Measurements from ENCODE around the gene COG6.

The COG6 gene

DNA sequence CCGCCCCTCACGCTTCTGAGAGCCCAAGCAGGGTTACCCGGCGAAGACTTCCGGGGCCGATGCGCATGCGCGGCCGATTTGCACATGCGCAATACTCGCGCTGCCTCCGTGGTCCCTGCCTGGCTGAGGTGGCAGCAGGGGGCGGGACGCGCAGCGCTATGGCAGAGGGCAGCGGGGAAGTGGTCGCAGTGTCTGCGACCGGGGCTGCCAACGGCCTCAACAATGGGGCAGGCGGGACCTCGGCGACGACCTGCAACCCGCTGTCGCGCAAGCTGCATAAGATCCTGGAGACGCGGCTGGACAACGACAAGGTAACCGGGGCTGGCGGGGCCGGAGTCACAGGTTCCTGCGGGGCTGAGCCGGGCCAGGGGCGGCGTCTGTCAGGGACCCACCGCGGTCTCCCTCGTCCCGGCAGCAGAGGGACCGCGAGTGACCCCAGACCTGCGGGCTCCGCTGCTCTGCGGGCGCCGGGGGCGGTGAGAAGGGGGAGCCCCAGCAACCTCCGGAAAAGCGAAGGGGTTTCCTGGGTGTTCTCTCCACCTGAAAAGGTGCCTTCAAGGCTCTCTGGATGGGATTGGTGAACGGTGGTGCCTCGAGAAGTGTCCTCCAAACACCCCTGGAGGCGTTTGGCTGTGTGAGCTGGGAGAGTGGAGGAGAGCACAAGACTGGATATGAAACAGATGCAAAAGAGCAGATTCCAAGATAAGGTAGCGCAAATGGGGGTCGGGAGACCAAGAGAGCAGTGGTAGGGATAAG, at the start of gene COG6:
TSS of gene COG6 (plus strand) at position 94 of the 756 bp plus-strand sequence. CDS start at position 159, 65 bp downstream.
- DNase-seq (ENCODE audit: low read depth), result peak; percentile 94

DNA sequence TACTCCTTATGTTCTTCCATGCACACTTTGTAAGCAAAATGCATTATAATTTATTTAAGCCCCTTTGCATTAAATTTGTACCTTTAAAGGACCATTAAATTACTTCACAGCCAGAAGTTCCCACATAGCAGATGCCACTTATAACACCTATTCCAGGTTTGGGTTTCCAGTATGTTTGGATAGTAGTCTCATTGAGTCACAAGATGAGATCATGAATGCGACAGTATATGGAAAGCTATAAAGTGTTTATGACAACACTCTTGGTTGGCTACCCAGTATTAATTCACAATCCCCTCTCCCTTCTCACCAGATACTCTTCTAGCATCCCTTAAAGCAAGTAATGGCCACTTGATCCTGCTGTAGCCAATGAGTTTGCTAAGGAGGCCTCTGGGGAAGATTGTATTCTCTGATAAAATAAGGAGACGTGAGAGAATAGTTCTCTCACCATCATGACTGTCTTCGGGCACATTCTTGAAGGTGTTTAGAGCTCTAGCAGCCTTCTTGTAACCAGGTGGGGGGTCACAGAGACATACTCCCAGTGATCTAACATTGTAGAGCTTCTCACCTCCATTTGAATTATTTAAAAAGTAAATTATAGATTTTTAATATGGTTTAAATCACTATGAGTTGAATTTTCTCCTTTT, 49.7 kb upstream of the COG6 start:
- no peak for DNase-seq (ENCODE audit: low read depth)

DNA sequence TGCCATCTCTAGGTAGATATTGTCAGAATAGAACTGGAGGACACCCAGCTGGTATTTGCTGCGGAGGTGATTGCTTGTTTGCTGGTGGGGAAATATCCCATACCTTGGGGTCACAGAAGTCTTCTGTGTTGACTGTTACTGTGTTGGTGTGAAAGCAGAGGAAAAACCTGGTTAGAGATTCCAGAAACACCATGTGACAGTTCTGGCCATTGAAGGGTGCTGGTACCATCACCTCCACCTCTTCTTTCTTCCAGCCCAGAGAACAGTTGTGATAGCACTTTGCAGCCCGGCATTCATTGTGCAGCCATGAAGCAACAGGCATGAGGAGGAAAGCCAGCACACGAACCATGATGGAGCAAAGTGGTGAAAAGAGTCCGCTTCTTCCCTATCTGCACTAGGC, 47.6 kb upstream of the COG6 start:
- DNase-seq (ENCODE audit: low read depth), result no peak

DNA sequence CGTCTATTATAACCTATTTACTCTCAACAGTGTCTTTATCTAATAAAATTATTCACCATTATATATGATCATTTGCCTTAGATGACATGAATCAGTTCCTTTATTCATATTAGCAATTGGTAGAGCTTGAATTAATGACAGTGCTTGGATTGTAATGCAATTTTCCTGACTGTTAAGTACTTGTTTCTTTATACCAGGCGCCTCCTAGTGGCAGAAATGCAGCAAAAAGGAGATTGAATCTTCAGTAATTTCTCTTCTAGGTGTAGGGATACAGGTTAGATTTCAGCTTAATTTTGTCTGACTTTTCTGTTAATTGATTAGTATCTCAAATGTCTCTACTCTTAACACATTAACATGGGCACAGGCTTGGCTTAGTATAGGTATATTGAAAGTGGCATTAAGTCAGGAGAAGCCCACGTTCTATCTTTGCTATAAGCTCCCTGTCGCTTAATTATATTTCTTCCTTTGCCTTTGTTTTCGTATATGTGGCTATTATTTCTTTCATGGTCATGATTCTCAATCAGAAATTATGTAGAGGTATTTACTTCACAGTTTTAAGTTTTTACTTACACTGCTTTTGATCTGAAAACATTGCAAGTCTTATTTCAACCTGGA, 43.3 kb upstream of the COG6 start:
- DNase-seq (ENCODE audit: low read depth), result no peak

DNA sequence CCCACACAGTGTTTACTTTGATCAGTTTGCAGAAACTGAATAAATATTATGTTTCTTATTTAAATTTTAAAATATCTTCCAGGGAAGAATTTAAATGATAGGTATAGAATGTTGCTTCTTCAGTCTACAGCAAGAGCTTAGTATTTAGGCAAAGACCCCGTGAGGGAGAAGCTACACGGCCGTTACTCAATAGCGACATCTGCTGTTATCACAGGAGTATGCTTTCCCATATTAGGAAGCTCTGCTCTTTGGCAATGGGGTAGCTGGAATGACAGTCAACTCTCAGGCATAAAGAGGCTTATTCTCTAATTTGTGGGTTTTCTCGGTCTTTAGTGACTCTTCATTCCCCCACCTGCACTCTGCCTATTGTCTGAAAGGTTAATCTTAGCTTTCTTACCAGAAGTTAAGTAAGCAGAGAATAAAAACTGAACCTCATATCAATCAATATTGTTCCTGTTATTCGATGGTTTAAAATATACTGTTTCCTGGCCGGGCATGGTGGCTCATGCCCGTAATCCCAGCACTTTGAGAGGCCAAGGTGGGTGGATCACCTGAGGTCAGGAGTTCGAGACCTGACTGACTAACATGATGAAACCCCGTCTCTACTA, 39.3 kb upstream of the COG6 start:
- DNase-seq (ENCODE audit: low read depth), result no peak

DNA sequence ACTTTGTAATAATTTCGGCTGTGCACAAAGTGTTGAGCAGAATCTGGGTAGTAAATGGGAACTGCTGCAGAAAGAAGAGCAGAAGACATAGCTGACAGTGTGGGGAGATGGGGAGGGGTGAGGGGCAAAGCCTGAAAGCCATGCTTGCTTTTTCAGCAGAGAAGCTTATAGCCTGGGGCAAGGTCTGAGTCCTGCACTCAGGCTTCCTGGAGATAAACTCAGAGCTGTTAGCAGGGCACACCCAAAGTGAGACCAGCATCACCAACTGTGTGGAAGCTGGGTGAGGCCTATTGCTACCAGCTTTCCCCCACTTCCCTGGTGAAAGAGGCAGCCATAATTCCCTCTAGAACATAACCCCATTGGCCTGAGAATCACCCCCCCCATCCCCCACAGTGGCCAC, 36.9 kb upstream of the COG6 start:
- no peak for DNase-seq (ENCODE audit: low read depth)

DNA sequence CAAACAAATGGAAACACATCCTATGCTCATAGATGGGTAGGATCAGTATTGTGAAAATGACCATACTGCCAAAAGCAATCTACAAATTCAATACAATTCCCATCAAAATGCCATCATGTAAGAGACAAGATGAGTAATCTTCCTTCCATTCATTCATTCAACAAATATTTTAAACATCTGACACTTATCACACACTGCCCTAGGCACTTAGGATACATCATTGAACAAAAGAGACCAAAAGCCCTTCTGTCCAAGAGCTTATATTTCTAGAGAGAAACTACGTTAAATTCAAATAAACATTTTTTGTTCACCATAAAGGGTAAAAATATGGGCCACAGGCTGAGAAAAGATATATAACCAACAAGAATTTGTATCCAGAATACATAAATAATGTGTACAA, 32.0 kb upstream of the COG6 start:
- DNase-seq (ENCODE audit: low read depth), result no peak

DNA sequence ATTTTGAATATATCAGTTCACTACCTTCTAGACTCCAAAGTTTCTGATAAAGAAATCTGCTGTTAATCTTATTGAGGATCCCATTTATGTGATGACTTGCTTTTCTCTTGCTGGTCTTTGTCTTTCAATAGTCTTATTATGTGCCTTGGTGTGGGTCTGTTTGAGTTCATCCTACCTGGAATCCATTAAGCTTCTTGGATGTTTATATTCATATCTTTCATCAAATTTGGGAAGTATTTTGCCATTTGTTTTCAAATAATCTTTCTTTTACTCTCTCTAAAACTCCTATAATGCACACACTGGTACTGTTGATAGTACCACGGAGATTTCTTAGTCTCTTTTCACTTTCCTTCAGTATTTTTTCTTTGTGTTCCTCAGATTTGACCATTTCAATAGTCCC, 24.2 kb upstream of the COG6 start:
- no peak for DNase-seq (ENCODE audit: low read depth)

DNA sequence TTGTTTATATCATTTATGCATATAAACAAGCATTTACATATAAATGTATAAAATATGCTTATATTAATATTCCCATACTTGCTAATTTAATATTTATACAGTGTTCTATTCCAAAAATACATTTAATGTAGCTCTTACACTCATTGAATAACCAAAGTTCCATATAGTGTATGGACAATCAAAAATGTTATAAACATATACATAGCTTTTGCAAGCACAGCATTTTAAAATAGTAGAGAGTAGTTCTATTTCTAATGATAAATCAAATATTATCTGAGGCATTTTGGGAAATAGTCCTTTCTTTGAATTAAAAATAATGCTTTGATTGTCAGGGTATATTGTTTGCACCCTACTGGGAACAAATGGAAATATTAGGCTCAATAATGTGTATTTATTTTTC, 22.5 kb upstream of the COG6 start:
- DNase-seq (ENCODE audit: low read depth), result no peak

DNA sequence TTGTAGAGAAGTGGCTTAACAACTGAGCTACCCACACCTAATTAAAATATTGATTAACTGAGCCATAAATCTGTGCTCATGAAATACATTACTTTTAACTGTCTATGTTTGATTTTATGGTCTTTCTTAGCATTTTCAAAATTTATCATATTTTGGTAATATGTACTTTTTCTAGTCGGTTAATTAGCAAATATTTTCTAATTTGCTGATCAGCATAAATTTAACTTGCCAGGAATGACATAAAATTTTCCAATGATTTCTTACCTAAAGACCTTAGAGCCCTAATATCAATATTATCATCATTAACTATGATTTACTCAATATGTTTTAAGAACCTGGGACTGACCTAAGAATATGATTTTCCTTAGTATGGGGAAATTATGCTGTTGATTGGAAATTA, 19.9 kb upstream of the COG6 start:
- no peak for DNase-seq (ENCODE audit: low read depth)

DNA sequence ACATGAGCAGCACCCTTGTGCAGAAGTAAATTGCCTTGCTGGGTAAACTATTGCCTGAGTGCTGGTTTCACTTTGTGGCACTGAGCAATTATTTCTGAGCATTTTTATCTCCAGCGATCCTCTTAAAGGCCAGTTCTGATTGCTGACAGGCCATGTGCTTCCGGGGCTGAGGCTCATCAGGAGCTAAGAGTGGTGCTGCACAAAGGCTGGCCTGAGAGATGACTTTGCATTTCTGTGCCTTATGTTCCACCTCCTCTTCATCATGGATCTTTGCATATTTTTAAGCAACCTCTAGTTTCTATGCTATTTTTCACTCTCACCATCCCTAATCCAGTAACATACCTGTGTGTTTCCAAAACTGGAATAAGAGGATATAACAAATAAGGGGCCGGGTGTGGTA, 17.6 kb upstream of the COG6 start:
- DNase-seq (ENCODE audit: low read depth), result no peak

DNA sequence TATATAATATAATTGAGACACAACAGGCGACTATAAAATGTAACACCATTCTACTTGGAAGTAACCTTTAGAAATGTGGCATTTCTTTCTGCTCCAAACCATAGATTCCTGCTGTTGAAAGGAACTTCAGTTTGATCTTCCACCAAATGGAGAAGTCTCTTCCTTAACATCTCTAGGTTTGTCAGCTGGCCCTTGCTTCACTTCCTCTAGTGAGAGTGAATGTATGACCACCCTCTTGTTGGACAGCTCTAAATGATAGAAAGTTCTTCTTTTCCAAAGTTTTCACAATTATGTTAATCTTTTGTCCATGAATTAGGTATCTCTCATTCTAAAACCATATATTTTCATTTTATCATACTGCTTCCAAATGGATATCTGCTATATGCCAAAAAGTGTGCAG, 13.8 kb upstream of the COG6 start:
- no peak for DNase-seq (ENCODE audit: low read depth)

DNA sequence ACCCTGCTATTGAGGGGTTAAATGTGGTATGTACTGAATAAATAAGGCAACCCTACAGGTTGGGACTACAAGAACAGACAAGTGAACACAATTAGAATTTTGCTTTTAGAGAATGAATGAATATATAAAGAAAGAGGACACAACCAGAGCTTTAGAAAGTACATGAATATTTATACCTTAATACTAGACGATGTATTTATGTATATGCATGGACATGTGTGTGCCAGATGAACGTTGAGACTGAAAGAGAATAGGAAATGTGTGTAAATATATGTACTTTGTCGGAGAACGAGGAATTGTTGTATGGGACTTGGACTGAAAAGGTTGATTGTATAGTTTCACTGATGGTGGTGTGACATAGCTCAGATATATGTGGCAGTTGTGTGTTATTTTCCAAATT, 9.3 kb upstream of the COG6 start:
- DNase-seq (ENCODE audit: low read depth), result no peak

DNA sequence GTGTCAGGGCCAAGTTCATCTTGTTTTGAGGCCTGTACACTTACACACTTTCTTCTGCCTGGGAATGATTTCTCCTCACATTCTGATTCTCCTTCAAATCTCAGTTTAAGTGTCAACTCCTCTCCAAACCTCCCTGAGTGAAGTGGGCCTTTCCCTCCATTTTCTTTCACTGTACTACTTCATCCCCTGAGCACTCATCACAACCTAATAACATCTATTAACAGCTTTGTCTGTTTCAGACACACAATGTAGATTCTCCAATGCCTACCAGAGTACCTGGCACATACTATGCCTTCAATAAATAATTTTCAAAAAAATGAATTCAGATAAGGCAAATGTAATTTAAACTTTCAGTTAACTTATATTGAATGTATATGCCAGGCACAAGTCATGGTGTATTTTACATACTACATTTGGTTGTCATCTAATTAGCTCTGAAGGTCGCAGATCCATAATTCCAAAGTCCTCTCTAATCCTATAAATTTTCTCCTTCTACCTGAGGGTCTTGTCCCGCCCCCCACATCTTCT, 357 bp upstream of the COG6 start:
- DNase-seq (ENCODE audit: low read depth), result no peak

DNA sequence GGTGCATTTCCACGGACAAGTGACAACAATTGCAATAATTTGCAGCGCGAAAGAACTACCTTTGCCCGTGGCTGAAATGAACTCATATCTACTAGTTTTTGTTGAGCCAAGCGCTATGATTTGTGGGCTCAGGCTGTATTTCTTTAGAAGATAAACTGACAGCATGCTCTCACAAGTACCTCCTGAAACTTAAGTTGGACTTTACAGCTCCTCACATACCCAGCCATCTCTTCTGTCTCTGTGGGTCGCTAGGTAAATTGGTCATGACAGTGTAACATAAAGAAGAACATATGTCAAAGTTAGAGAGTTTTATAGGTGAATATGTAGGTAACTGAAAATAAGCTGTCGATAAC, 839 bp downstream of the COG6 start:
- DNase-seq (ENCODE audit: low read depth), result no peak

DNA sequence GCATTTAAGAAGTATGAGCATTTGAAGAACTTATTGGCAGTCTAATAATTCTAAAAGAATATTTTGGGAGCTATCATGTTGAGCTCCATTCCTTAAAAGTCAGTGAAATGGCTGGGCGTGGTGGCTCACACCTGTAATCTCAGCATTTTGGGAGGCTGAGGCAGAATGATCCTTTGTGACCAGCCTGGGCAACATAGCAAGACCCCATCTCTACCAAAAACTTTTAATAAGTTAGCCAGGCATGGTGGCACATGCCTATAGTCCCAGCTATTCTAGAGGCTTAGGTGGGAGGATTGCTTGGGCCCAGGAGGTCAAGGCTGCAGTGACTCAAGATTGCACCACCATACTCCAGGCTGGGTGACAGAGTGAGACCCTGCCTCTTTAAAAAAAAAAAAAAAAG, 8.0 kb downstream of the COG6 start:
- no peak for DNase-seq (ENCODE audit: low read depth)

DNA sequence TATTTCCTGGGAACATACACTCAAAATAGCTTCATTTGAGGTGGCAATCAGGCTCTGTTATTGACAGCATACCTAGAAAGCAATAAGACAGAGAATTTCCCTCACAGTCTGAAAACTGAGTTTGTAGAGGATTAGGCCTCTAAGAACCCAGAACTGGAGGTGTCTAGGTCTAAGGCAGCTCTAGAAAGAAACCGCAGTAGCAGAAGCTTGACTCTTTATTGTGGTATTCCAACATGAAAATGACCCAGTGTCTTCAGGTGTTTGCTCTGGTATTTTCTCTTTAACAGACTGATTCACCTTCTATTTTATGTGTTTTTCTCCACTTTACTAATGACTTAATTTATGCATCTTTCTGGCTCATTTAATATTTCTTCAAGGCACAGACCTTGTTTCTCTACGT, 8.5 kb downstream of the COG6 start:
- no peak for DNase-seq (ENCODE audit: low read depth)

DNA sequence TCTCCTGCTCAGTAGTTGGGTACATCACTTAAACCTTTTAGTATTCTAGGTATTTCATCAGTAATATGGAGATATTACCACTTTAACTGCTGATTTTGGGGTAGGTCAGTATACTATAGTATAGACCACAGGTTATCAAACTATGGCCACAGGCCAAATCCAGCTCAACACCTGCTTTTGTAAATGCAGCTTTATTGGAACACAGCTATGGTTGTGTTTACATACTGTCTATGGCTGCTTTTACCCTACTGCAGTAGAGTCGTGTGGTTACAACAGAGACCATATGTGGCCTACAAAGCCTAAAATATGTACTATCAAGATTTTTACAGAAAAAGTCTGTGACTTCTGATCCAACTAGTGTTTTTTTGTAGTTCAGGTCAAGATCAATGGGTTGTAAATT, 10.3 kb downstream of the COG6 start:
- no peak for DNase-seq (ENCODE audit: low read depth)

DNA sequence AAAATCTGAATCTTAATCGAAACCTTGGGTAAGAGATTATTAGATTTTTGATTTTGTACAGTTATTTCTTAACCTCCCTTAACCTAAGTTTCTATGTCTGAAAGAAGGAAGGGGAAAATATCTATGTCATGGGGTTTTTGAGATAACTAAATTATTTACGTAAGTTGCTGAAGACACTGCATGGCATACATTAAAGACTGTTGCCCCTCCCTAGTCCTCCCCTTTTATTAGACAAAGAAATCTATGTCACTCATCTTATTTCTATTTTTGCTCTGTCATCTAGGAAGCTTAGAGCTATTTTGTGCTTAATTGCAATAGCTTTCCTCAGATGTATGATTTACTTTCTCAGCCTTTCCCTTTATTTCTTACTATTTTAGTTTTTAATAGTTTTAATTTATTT, 15.0 kb downstream of the COG6 start:
- DNase-seq (ENCODE audit: low read depth), result no peak

DNA sequence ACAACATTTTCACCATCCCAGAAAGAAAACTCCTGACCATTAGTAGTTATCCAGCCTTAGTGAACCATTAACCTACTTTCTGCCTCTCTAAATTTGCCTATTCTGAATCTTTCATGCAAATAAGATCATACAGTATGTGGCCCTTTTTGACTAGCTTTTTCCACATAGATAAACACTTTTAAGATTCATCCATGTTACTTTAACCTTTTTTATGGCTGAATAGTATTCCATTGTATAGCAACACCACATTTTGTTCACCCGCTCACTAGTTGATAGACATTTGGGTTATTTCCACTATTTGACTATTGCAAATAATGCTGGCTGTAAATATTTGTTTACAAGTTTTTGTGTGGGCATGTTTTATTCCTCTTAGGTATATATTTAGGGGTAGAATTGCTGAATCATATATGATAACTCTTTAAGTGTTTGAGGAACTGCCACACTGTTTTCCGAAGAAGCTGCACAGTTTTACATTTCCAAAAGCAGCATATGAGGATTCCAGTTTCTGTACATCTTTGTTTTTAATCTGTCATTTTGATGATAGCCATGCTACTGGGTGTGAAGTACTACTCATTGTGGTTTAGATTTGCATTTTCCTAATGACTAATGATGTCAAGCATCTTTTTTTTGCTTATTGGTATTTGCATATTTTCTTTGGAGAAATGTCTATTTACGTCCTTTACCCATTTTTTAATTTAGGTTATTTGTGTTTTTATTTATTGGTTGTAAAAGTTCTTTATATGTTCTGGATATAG, 17.1 kb downstream of the COG6 start:
- DNase-seq (ENCODE audit: low read depth), result no peak

DNA sequence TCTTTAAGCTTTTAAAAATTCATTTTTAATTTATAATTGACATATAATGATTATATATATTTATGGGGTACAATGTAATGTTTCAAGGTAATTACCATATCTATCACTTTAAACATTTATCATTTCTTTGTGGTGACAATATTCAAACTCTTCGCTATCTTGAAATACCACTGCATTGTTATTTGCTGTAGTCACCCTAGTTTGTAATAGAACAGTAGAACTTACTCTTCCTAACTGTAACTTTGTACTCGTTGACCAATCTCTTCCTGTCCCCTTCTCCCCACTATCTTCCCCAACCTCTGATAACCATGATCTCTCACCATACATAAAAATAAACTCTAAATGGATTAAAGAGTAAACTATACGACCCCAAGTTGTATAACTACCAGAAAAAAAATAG, 20.4 kb downstream of the COG6 start:
- no peak for DNase-seq (ENCODE audit: low read depth)

DNA sequence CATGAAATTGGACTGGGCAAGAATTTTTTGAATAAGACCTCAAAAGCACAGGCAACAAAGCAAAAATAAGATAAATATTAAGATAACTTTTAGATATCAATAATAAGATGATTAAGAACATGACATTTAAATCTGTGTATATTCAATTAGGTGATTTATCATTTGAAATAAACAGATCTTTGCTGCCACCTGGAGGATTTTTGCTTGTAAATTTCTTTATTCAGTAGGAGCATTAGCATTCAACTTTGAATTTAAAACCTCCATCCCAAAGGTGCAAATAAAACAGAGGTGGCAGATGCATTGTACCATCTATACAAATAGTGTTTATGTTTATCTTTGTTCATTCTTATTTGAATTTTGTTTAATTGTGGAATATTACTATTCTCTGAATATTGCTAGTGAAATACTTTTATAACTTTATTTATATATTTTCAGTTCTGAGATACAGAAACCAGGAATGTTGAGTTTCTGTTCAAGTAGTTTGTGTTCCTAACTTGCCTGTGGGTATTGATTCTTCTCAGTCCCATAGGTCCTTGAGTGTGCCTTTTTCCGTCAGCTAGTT, 20.9 kb downstream of the COG6 start:
- DNase-seq (ENCODE audit: low read depth), result no peak
